Right renal pelvis (tissue), 4 donors: ENCODE data around the gene MIS18A. TPM values are rescaled to one million over a fixed set of nuclear protein-coding genes. Genes with fewer than 3 reads are reported as not detected.

Experiments
- polyA plus RNA-seq, 4 donors: library from polyadenylated mRNA; unstranded; fragments of 120-200 nt; gene quantifications; one replicate each; pipeline ENCODE4 v1.2.1, GENCODE V29; 2013; ENCODE audit not compliant: insufficient read length in 4 of 4

The MIS18A gene
- polyA plus RNA-seq, 4 donors, result 23.7 to 26.7 (median 25.3) TPM

Other genes starting within 250 kb of the MIS18A start
- gene MRAP, start 19.8 kb upstream of the MIS18A start, polyA plus RNA-seq, result under 1 TPM in 1 of 4 donors, not detected in 3; 0.39 TPM
- gene URB1, start 114.0 kb upstream of the MIS18A start, polyA plus RNA-seq, result 10 to 100 TPM; 10.6 to 13.6 (median 10.9) TPM
- gene EVA1C, start 133.7 kb upstream of the MIS18A start, polyA plus RNA-seq, result 1 to 10 TPM; 2.6 to 3.5 (median 3.1) TPM